ENCODE data around the gene BEND7. TPM values are rescaled to one million over a fixed set of nuclear protein-coding genes. Genes with fewer than 3 reads are reported as not detected.

Gene BEND7
- total RNA-seq, 1 donor from 2014 or later: not detected

DNA sequence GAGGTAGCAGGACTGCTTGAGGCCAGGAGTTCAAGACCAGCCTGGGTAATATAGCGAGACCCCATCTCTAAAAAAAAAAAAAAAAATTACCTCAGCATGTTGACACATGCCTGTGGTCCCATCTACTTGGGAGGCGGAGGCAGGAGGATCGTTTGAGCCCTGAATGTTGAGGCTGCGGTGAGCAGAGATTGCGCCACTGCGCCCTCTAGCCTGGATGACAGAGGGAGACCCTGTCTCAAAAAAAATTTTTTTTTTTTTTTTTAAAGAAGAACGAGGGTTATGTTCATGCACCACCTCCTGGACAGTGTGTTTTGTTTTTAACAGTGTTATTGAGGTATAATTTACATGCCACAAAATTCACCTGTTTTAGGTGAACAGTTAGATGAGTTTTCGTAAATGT, 129.6 kb downstream of the BEND7 start:
- H3K9me3 Mint-ChIP-seq: peaks cover 5% of the 10 kb centered on the region
- H3K4me1 Mint-ChIP-seq (ENCODE audit: low read depth): no peaks in the 10 kb centered on the region
- no peaks in the 10 kb centered on the region for H3K36me3 Mint-ChIP-seq (ENCODE audit: low read depth)
- no peak overlapping the region for H3K27ac Mint-ChIP-seq
- H3K27me3 Mint-ChIP-seq (ENCODE audit: insufficient read depth): no peaks in the 10 kb centered on the region
- no peak for DNase-seq (ENCODE audit: low spot score)
- H3K4me3 Mint-ChIP-seq: no peak overlapping the region
- intact Hi-C loops (cut with micrococcal nuclease): no loop called here

DNA sequence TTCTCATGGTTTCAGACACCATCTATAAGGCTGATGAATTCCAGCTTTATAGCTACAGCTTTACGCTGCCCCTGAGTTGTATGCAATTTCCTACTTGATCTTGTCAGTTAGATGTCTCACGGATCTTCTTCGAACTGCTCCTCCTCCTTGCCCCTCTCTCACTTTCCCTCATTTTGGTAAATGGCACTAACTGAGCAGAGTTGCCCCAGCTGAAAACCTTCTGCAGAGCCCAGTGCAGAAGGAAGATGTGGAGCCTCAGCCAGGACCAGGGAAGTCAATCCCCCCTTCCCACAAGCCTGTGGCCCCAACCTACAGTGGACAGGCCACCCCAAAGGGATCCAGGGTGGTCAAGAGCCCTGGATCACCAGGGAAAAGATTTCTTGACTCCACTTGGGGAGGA, 131.8 kb downstream of the BEND7 start:
- H3K27ac Mint-ChIP-seq: no peak overlapping the region
- peaks cover 3% of the 10 kb centered on the region for H3K27me3 Mint-ChIP-seq (ENCODE audit: insufficient read depth)
- peaks cover 5% of the 10 kb centered on the region for H3K9me3 Mint-ChIP-seq
- no peak for DNase-seq (ENCODE audit: low spot score)
- H3K4me3 Mint-ChIP-seq: no peak overlapping the region
- intact Hi-C loops (cut with micrococcal nuclease): no loop called here
- no peaks in the 10 kb centered on the region for H3K36me3 Mint-ChIP-seq (ENCODE audit: low read depth)
- H3K4me1 Mint-ChIP-seq (ENCODE audit: low read depth): no peaks in the 10 kb centered on the region

DNA sequence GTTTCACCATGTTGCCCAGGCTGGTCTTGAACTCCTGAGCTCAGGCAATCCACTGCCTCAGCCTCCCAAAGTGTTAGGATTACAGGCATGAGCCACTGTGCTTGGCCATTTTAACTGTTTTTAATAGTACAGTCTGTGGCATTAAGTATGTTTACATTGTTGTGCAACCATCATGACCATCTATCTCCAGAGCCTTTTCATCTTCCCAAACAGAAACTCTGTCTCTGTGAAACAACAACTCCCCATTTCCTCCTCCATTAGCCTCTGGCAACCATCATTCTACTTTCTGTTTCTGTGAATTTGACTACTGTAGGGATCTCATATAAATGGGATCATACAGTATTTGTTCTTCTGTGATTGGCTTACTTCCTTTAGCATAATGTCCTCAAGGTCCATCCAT, 132.4 kb downstream of the BEND7 start:
- Mint-ChIP-seq H3K27me3 (ENCODE audit: insufficient read depth) (peaks cover 3% of the 10 kb centered on the region), H3K27ac (no peak overlapping the region), H3K9me3 (peaks cover 5% of the 10 kb centered on the region), H3K4me1 (ENCODE audit: low read depth) (no peaks in the 10 kb centered on the region), H3K4me3 (no peak overlapping the region), H3K36me3 (ENCODE audit: low read depth) (no peaks in the 10 kb centered on the region)
- no peak for DNase-seq (ENCODE audit: low spot score)
- intact Hi-C loops (cut with micrococcal nuclease): no loop called here

DNA sequence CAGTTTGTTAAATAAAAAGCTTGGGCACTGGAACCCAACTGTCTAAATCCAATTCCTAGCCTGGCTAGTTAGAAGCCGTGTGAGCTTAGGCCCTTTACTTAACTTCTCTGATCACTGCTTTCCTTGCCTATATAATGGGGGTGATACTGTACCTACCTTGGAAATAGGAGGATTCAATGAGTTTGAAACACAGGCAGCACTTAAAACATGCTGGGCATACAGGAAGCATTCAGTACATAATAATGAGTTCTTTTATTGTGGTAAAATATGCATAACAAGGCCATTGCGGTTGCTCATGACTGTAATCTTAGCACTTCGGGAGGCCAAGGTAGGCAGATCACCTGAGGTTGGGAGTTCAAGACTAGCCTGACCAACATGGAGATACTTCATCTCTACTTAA, 133.3 kb downstream of the BEND7 start:
- intact Hi-C loops (cut with micrococcal nuclease): no loop called here
- Mint-ChIP-seq H3K9me3 (peaks cover 5% of the 10 kb centered on the region), H3K4me1 (ENCODE audit: low read depth) (no peaks in the 10 kb centered on the region), H3K4me3 (no peak overlapping the region), H3K27ac (no peak overlapping the region), H3K27me3 (ENCODE audit: insufficient read depth) (peaks cover 3% of the 10 kb centered on the region), H3K36me3 (ENCODE audit: low read depth) (no peaks in the 10 kb centered on the region)
- DNase-seq (ENCODE audit: low spot score): no peak

DNA sequence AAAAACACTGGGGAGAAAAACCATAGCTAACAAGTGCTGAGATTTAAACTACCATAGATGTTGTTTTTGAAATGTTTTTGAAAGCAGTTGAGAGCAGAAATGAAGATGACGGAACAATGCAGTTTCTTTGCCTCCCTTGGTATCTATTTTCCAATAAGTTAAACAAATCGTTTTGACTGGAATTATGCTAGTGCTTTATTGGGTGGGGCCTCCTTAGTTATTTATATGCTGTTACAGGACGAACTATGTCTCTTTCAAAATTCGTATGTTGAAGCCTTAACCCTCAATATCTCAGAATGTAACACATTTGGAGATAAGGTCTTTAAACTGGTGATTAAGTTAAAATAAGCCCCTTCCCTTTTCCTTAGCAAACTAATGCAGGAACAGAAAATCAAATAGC, 135.2 kb downstream of the BEND7 start:
- peaks cover 9% of the 10 kb centered on the region for H3K27me3 Mint-ChIP-seq (ENCODE audit: insufficient read depth)

DNA sequence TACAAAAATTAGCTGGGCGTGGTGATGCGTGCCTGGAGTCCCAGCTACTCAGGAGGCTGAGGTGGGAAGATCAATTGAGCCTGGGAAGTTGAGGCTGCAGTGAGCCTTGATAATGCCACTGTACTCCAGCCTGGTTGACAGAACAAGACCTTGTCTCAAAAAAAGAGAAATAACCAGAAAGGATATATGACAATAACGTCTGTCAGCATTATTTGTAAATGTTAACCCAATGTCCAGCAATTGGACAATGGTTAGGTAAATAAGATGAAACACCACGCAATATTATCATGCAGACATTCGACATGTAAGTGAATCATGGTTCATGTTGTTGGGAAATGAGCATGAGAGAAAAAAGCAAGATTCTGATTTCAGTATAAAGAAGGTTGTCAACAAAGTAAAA, 136.1 kb downstream of the BEND7 start:
- no peak for DNase-seq (ENCODE audit: low spot score)
- intact Hi-C loops (cut with micrococcal nuclease): no loop called here
- Mint-ChIP-seq H3K4me3 (no peak overlapping the region), H3K27me3 (ENCODE audit: insufficient read depth) (peaks cover 9% of the 10 kb centered on the region), H3K9me3 (no peaks in the 10 kb centered on the region), H3K27ac (no peak overlapping the region), H3K4me1 (ENCODE audit: low read depth) (no peaks in the 10 kb centered on the region), H3K36me3 (ENCODE audit: low read depth) (no peaks in the 10 kb centered on the region)

More for the DNA sequence above, 135.2 kb downstream of the BEND7 start:
- no peaks in the 10 kb centered on the region for H3K9me3 Mint-ChIP-seq
- H3K36me3 Mint-ChIP-seq (ENCODE audit: low read depth): no peaks in the 10 kb centered on the region
- no peak overlapping the region for H3K4me3 Mint-ChIP-seq
- no peak for DNase-seq (ENCODE audit: low spot score)
- intact Hi-C loops (cut with micrococcal nuclease): no loop called here
- H3K4me1 Mint-ChIP-seq (ENCODE audit: low read depth): no peaks in the 10 kb centered on the region
- H3K27ac Mint-ChIP-seq: no peak overlapping the region

Other genes with a start within 250 kb of the BEND7 start
- gene PHYH, start 228.9 kb downstream of the BEND7 start, total RNA-seq: 9.7 and 11.1 TPM in 2 replicates
- 54.4 and 56.7 TPM in 2 replicates for gene SEPHS1, start 180.7 kb downstream of the BEND7 start, total RNA-seq
- gene PRPF18, start 58.0 kb upstream of the BEND7 start, total RNA-seq: 24.8 and 25.6 TPM in 2 replicates

All from activated T-helper 1 cell treated with anti-CD3 and anti-CD28 coated beads, Interleukin-12 subunit alpha, Interleukin-12 subunit beta, Interleukin-2, Interleukin-4 antibody, amounts not matched to agents 30 ng/mL and 10 ng/mL and 1 ng/mL, durations not matched to agents 14 hours and 24 hours and 36 hours (primary cell).